H1 (cell line): ENCODE measurements around the gene IFI30. TPM values are rescaled to one million over a fixed set of nuclear protein-coding genes. Genes with fewer than 3 reads are reported as not detected.

Experiments
- CTCF ChIA-PET: fragments of 300-600 bp; sonication (Branson Sonifier 250); formaldehyde crosslinking; loops from one replicate; lab custom pipeline; 2021; ENCODE audit not compliant: partially characterized antibody; lab: Charles Lee
- POLR2A ChIA-PET: fragments of 300-600 bp; sonication (Branson Sonifier 250); formaldehyde crosslinking; loops from one replicate; lab custom pipeline; 2021; ENCODE audit warnings: inconsistent platforms; ENCODE audit not compliant: partially characterized antibody; lab: Charles Lee
- DNase-seq, 2 experiments: peaks; one replicate each; pipeline versions ENCODE4 v3.0.0 to v3.0.0-alpha.2; 2010 to 2022; ENCODE audit warnings: low spot score in 2 of 2, low read depth in 1 of 2, mixed read lengths in 1 of 2
- FAIRE-seq: peaks from 2 replicates; lab custom pipeline; 2011; peaks lifted over from hg19 to GRCh38; lab: Jason Lieb, UNC
- H2AFZ ChIP-seq: 2 replicates; pipeline ENCODE4 v1.8.1; 2012; ENCODE audit warnings: low read length, inconsistent platforms
- H2AK5ac ChIP-seq: 2 replicates; pipeline ENCODE4 v1.6.1; 2013; ENCODE audit warnings: low read depth, low read length
- H2BK120ac ChIP-seq: replicated peaks from 2 replicates; pipeline ENCODE3; 2013; ENCODE audit warnings: low read depth, low read length, inconsistent platforms
- H2BK12ac ChIP-seq: 2 replicates; pipeline ENCODE4 v1.6.1; 2013; ENCODE audit warnings: low read depth, low read length
- H2BK15ac ChIP-seq: 2 replicates; pipeline ENCODE4 v1.6.1; 2013; ENCODE audit warnings: low read length
- H2BK20ac ChIP-seq: 2 replicates; pipeline ENCODE4 v1.6.1; 2013; ENCODE audit warnings: low read length
- H2BK5ac ChIP-seq: 2 replicates; pipeline ENCODE4 v1.6.1; 2013; ENCODE audit warnings: low read depth, low read length
- H3K14ac ChIP-seq: 2 replicates; pipeline ENCODE4 v1.6.1; 2013; ENCODE audit warnings: inconsistent platforms; ENCODE audit not compliant: insufficient read length
- H3K18ac ChIP-seq: 2 replicates; pipeline ENCODE4 v1.6.1; 2013; ENCODE audit warnings: low read length; ENCODE audit errors: extremely low read depth
- H3K23ac ChIP-seq: 2 replicates; pipeline ENCODE4 v1.6.1; 2013; ENCODE audit warnings: inconsistent platforms; ENCODE audit not compliant: insufficient read length
- H3K23me2 ChIP-seq: 2 replicates; pipeline ENCODE4 v1.6.1; 2013; ENCODE audit warnings: low read depth, low read length
- H3K27ac ChIP-seq: 2 replicates; pipeline ENCODE4 v1.6.1; 2011; ENCODE audit warnings: low read depth, low read length, inconsistent platforms
- H3K27me3 ChIP-seq, 4 experiments: replicated peaks in 1 of 4; 1 replicate in 1 of 4; 2 replicates in 3 of 4; pipeline versions ENCODE4 v1.6.1 to v1.8.1; 2011 to 2013; ENCODE audit warnings: low read length in 3 of 4, mild to moderate bottlenecking in 3 of 4, inconsistent platforms in 2 of 4, mixed read lengths in 2 of 4, moderate library complexity in 1 of 4; ENCODE audit not compliant: control insufficient read depth in 3 of 4, insufficient read depth in 3 of 4; ENCODE audit errors: extremely low read depth in 1 of 4
- H3K36me3 ChIP-seq, 4 experiments: 2 replicates each; pipeline versions ENCODE4 v1.6.1 to v1.8.1; 2011 to 2013; ENCODE audit warnings: mild to moderate bottlenecking in 4 of 4, low read length in 3 of 4, moderate library complexity in 2 of 4, control low read depth in 1 of 4, inconsistent platforms in 1 of 4; ENCODE audit not compliant: insufficient read depth in 4 of 4, control insufficient read depth in 2 of 4
- H3K4ac ChIP-seq: replicated peaks from 2 replicates; pipeline ENCODE3; 2013; ENCODE audit warnings: low read length, low read depth, mixed read lengths, inconsistent platforms; ENCODE audit not compliant: insufficient read length
- H3K4me1 ChIP-seq, 4 experiments: replicated peaks in 1 of 4; 1 replicate in 1 of 4; 2 replicates in 3 of 4; pipeline versions ENCODE4 v1.6.1 to v1.8.1; 2011 to 2013; ENCODE audit warnings: low read length in 3 of 4, inconsistent platforms in 2 of 4, mixed read lengths in 1 of 4; ENCODE audit not compliant: insufficient read depth in 4 of 4, control insufficient read depth in 3 of 4
- H3K4me2 ChIP-seq, 2 experiments: 2 replicates each; pipeline versions ENCODE4 v1.6.1 to v1.8.1; 2011 to 2013; ENCODE audit warnings: low read depth in 2 of 2, low read length in 2 of 2, control low read depth in 1 of 2, inconsistent platforms in 1 of 2, mild to moderate bottlenecking in 1 of 2; ENCODE audit not compliant: insufficient read depth in 1 of 2
- H3K4me3 ChIP-seq, 4 experiments: fragments of 200-600, 300-600 bp in 1 of 4; sonication (generic), shearing (Covaris generic), sonication (Bioruptor Twin) in 1 of 4; 2 replicates each; pipeline versions ENCODE4 v1.5.1 to v1.8.1; 2011 to 2016; ENCODE audit warnings: low read length in 4 of 4, low read depth in 3 of 4, control low read depth in 2 of 4, inconsistent platforms in 2 of 4, mild to moderate bottlenecking in 2 of 4, mixed read lengths in 1 of 4, moderate library complexity in 1 of 4; ENCODE audit not compliant: insufficient read depth in 2 of 4; ENCODE audit errors: extremely low read depth in 1 of 4
- H3K56ac ChIP-seq: replicated peaks from 2 replicates; pipeline ENCODE3; 2013; ENCODE audit warnings: low read depth, mild to moderate bottlenecking, mixed read lengths, low read length, inconsistent platforms; ENCODE audit not compliant: insufficient read length
- H3K79me1 ChIP-seq: 2 replicates; pipeline ENCODE4 v1.6.1; 2013; ENCODE audit warnings: low read depth, low read length, control low read depth
- H3K79me2 ChIP-seq, 2 experiments: 2 replicates each; pipeline versions ENCODE4 v1.6.1 to v1.8.1; 2012 to 2013; ENCODE audit warnings: low read length in 2 of 2, mild to moderate bottlenecking in 2 of 2, inconsistent platforms in 1 of 2; ENCODE audit not compliant: insufficient read depth in 2 of 2, control insufficient read depth in 1 of 2
- H3K9ac ChIP-seq, 4 experiments: replicated peaks in 1 of 4; 1 replicate in 1 of 4; 2 replicates in 3 of 4; pipeline versions ENCODE4 v1.6.1 to v1.8.1; 2011 to 2013; ENCODE audit warnings: low read depth in 3 of 4, low read length in 3 of 4, control low read depth in 2 of 4, mild to moderate bottlenecking in 2 of 4, moderate library complexity in 2 of 4, inconsistent platforms in 1 of 4; ENCODE audit errors: extremely low read depth in 1 of 4
- H3K9me3 ChIP-seq, 2 experiments: 2 replicates each; pipeline versions ENCODE4 v1.6.1 to v1.8.1; 2012 to 2013; ENCODE audit warnings: mild to moderate bottlenecking in 2 of 2, moderate library complexity in 2 of 2, control low read depth in 1 of 2, inconsistent platforms in 1 of 2, low read depth in 1 of 2, low read length in 1 of 2, mixed read lengths in 1 of 2; ENCODE audit not compliant: insufficient read depth in 2 of 2
- H4K20me1 ChIP-seq, 2 experiments: replicated peaks in 1 of 2; 2 replicates each; pipeline versions ENCODE3 to v1.8.1; 2011 to 2013; ENCODE audit warnings: inconsistent platforms in 2 of 2, low read length in 2 of 2, mild to moderate bottlenecking in 1 of 2; ENCODE audit not compliant: insufficient read depth in 2 of 2, control insufficient read depth in 1 of 2
- H4K5ac ChIP-seq: 2 replicates; pipeline ENCODE4 v1.6.1; 2013; ENCODE audit warnings: low read length, low read depth, mixed read lengths, inconsistent platforms; ENCODE audit not compliant: insufficient read length
- H4K8ac ChIP-seq: 2 replicates; pipeline ENCODE4 v1.8.0; 2013; ENCODE audit warnings: mild to moderate bottlenecking, moderate library complexity, low read length, inconsistent platforms; ENCODE audit not compliant: insufficient read depth; ENCODE audit errors: extremely low read depth
- H4K91ac ChIP-seq: replicated peaks from 2 replicates; pipeline ENCODE3; 2013; ENCODE audit warnings: low read length, mixed read lengths, inconsistent platforms; ENCODE audit not compliant: insufficient read length
- E2F6 ChIP-seq: IDR thresholded peaks from 2 replicates; pipeline ENCODE4 v1.6.1; 2012; ENCODE audit warnings: inconsistent platforms
- MAFK ChIP-seq: IDR thresholded peaks from 2 replicates; pipeline ENCODE4 v1.6.1; 2012; ENCODE audit warnings: low read depth, mild to moderate bottlenecking, improper control_type of control experiment, low read length
- WGBS, 2 experiments: shearing (Covaris generic) in 1 of 2; methylation state at CpG; one replicate each; pipeline versions ENCODE4 v1.1.6 to v1.1.7; 2013 to 2015; ENCODE audit warnings: low lambda C conversion rate in 2 of 2, mixed read lengths in 2 of 2, inconsistent platforms in 1 of 2, low coverage in 1 of 2, missing lambda C conversion rate in 1 of 2; ENCODE audit not compliant: insufficient replicate concordance in 2 of 2, insufficient coverage in 1 of 2, insufficient read length in 1 of 2; ENCODE audit errors: extremely low coverage in 1 of 2, missing lambda C conversion rate in 1 of 2; 5-methylcytosine and 5-hydroxymethylcytosine counted together
- polyA plus RNA-seq, 7 experiments: library from polyadenylated mRNA; depleted of rRNA in 3 of 7; stranded (reverse) in 5 of 7; unstranded in 2 of 7; fragments of >200 nt in 5 of 7; fragments of 200-250 nt in 2 of 7; gene quantifications; 1 replicate in 5 of 7; 2 replicates in 1 of 7; 4 replicates in 1 of 7; pipeline versions ENCODE4 v1.2.1 to v1.2.3, GENCODE V29; 2011 to 2013; ENCODE audit warnings: missing spikeins in 2 of 7, mixed read lengths in 2 of 7
- total RNA-seq: library from RNA; stranded (reverse); fragmentation: NEBNext Ultra II Directional; extraction: Animal tissue kit (Norgen Biotek cat#: 25700); gene quantifications from 2 replicates; pipeline ENCODE4 v1.2.1, GENCODE V29; 2021

Gene IFI30
- total and polyA plus RNA-seq, 2 of the 8 experiments (the other 6 are each of a cell fraction or from before 2014, with no cell fraction given), result 28.9 to 62.4 TPM

GRCh38 chr19:18221815-18222725 is 48.5 kb downstream of the IFI30 start:
- 0 out of 2 replicates have a peak overlapping the region, but pooled peaks have one; percentile 17 for H2BK12ac ChIP-seq
- no peak overlapping the region for H2BK120ac ChIP-seq
- H4K8ac ChIP-seq, result no peak overlapping the region; the same call in 1 of the 2 replicates
- FAIRE-seq (no peak), DNase-seq (no peak)
- H2BK20ac ChIP-seq, result no peak overlapping the region
- no peak overlapping the region for H4K5ac ChIP-seq
- H3K36me3 ChIP-seq, result no peaks in the 10 kb centered on the region
- 94% methylated on average over 23 of the region's 25 CpGs; no CpG with 5 or more reads in 1 of the 2 experiments for WGBS, 2 experiments
- no peak overlapping the region for H3K27ac ChIP-seq
- peaks cover 10 to 19% (median 16%) of the 10 kb centered on the region in 4 experiments for H3K27me3 ChIP-seq
- no peak overlapping the region for H3K56ac ChIP-seq
- no peak overlapping the region for H3K14ac ChIP-seq
- no peaks in the 10 kb centered on the region for H4K20me1 ChIP-seq
- H3K4me1 ChIP-seq, result peaks cover 0 to 20% (median 16%) of the 10 kb centered on the region in 4 experiments; a peak in 6 of 7 replicates
- H3K4me2 ChIP-seq, result no peak overlapping the region
- no peak overlapping the region; the same call in 1 of the 2 replicates for H3K18ac ChIP-seq
- no peaks in the 10 kb centered on the region for H3K79me1 ChIP-seq
- ChIA-PET POLR2A (interaction anchor here (0.6 to 6.5 kb wide), 8 partner anchors 9 to 112 kb away, joined by 3 to 59 read pairs (median 4); partner anchors contain the start of genes JUND and RAB3A), CTCF (interaction anchor here (1.0 to 8.3 kb wide), 13 partner anchors 10 to 518 kb away, joined by 3 to 87 read pairs (median 6); partner anchors contain the start of genes MPV17L2 and RAB3A)
- H3K23ac ChIP-seq, result no peak overlapping the region
- no peaks in the 10 kb centered on the region for H3K9me3 ChIP-seq
- no peak overlapping the region for H3K4me3 ChIP-seq
- H3K9ac ChIP-seq, result no peak overlapping the region
- no peaks in the 10 kb centered on the region for H3K79me2 ChIP-seq
- TF ChIP-seq E2F6 (no peak), MAFK (no peak)
- TF ChIP-seq, all 59 proteins: peak for 0
- no peak overlapping the region for H2AFZ ChIP-seq
- peak overlapping the region; percentile 48 for H3K4ac ChIP-seq
- peak overlapping the region; percentile 82; the same call in 1 of the 2 replicates for H2AK5ac ChIP-seq
- H2BK5ac ChIP-seq, result no peak overlapping the region
- H3K23me2 ChIP-seq, result peaks cover 13% of the 10 kb centered on the region
- H4K91ac ChIP-seq, result peak overlapping the region; percentile 38
- peak overlapping the region; percentile 13; the same call in 1 of the 2 replicates for H2BK15ac ChIP-seq
